ENCODE measurements around the gene CDK6. TPM values are rescaled to one million over a fixed set of nuclear protein-coding genes. Genes with fewer than 3 reads are reported as not detected.
A peak's percentile ranks its signal among the peaks of the same experiment; 100 is the strongest.

CDK6 gene
- total RNA-seq, 1 experiment from 2014 or later, result 38.7 TPM

DNA sequence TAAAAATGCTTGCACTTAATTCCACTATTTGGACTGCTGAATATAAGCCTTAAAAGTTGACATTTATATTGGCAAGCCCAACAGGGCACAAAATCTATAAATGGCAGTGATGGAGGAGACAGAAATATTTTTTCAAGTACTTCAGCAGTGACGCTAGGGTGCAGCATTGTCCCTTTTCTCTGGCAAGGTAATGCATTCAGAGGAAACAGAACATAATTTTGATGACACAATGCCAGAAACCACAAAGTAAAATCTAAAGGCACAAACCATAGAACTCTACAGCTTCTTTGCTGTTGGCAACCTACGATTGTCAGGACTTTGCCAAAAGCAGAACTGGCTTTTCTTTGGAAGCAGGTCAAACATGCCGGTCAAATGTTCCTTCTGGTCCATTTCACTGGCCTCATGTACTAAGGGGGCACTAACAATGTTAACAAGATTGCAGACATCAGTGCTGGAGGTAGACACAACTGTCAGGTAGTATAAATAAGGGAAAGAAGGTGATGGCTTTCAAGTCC lies 215.3 kb downstream of the CDK6 start:
- H3K9me3 ChIP-seq (ENCODE audit: low read length), result no peaks in the 10 kb centered on the region
- 0 out of 2 replicates have a peak, but pooled peaks cover 4% of the 10 kb centered on the region for H3K36me3 ChIP-seq (ENCODE audit: low read depth, low read length)
- H3F3A ChIP-seq (ENCODE audit: low read length, unreplicated experiment), result no peaks in the 10 kb centered on the region
- H2AFZ ChIP-seq (ENCODE audit: low read length), result no peak overlapping the region
- no peaks in the 10 kb centered on the region for H3K79me2 ChIP-seq (ENCODE audit: low read length)
- peak; percentile 87 for TF ChIP-seq CTCF (conservative IDR thresholded peaks at IDR 0.05; ENCODE audit: low read depth, low read length)
- TF ChIP-seq EZH2 (IDR thresholded peaks at IDR 0.05; ENCODE audit: low read length, unreplicated experiment), result no peak
- intact Hi-C loops (cut with micrococcal nuclease), result loop anchor here (1.0 kb wide), 6 partner anchors 12 to 434 kb away; no protein-coding TSS in a partner anchor
- no peaks in the 10 kb centered on the region for H3K9me2 ChIP-seq (replicated peaks; ENCODE audit: low read length)
- ChIA-PET POLR2A (ENCODE audit: unreplicated experiment) (no interaction called here), CTCF (interaction anchor here (0.5 to 1.5 kb wide), 3 partner anchors 13 to 568 kb away, joined by 3 to 10 read pairs (median 3); no protein-coding TSS in a partner anchor)
- no TSS peak for BruUV-seq (replicated peaks)
- H3K4me1 ChIP-seq (ENCODE audit: insufficient read depth, low read length), result peaks cover 25% of the 10 kb centered on the region
- H3K27me3 ChIP-seq (ENCODE audit: low read length), result no peaks in the 10 kb centered on the region
- no peak overlapping the region for H3K4me3 ChIP-seq (ENCODE audit: low read length)
- ATAC-seq (peak; percentile 91), DNase-seq (peak; percentile 88)
- no peaks in the 10 kb centered on the region for H4K20me1 ChIP-seq (ENCODE audit: low read length)
- peak overlapping the region; percentile 36 for H3K27ac ChIP-seq (ENCODE audit: low read length)
- peak overlapping the region; percentile 43; the same call in 1 of the 2 replicates for H3K4me2 ChIP-seq (ENCODE audit: low read length)
- no peak overlapping the region for H3K9ac ChIP-seq (ENCODE audit: low read length)

GRCh38 chr7:92615861-92616260 lies 220.5 kb downstream of the CDK6 start:
- ChIA-PET CTCF (no interaction called here), POLR2A (ENCODE audit: unreplicated experiment) (no interaction called here)
- Histone ChIP-seq H3K27me3 (ENCODE audit: low read length) (no peaks in the 10 kb centered on the region), H3K9me3 (ENCODE audit: low read length) (no peaks in the 10 kb centered on the region), H3K36me3 (ENCODE audit: low read depth, low read length) (peaks cover 8% of the 10 kb centered on the region), H2AFZ (ENCODE audit: low read length) (no peak overlapping the region), H3K4me2 (ENCODE audit: low read length) (no peak overlapping the region), H3K4me1 (ENCODE audit: insufficient read depth, low read length) (no peaks in the 10 kb centered on the region), H4K20me1 (ENCODE audit: low read length) (no peaks in the 10 kb centered on the region), H3K27ac (ENCODE audit: low read length) (no peak overlapping the region), H3K9ac (ENCODE audit: low read length) (no peak overlapping the region), H3F3A (ENCODE audit: low read length, unreplicated experiment) (no peaks in the 10 kb centered on the region), H3K79me2 (ENCODE audit: low read length) (no peaks in the 10 kb centered on the region), H3K4me3 (ENCODE audit: low read length) (no peak overlapping the region), H3K9me2 (replicated peaks; ENCODE audit: low read length) (no peaks in the 10 kb centered on the region)
- no peak for TF ChIP-seq EZH2phosphoT487 (IDR thresholded peaks at IDR 0.05; ENCODE audit: borderline replicate concordance, low read length)
- no peak for TF ChIP-seq CTCF (conservative IDR thresholded peaks at IDR 0.05; ENCODE audit: low read depth, low read length)
- TF ChIP-seq EZH2 (IDR thresholded peaks at IDR 0.05; ENCODE audit: low read length, unreplicated experiment), result no peak
- BruUV-seq (replicated peaks), result no TSS peak
- no peak for ATAC-seq
- intact Hi-C loops (cut with micrococcal nuclease), result no loop called here
- no peak for DNase-seq

GRCh38 chr7:92614660-92615174 lies 221.7 kb downstream of the CDK6 start:
- H3K36me3 ChIP-seq (ENCODE audit: low read depth, low read length), result peaks cover 8% of the 10 kb centered on the region
- no peaks in the 10 kb centered on the region for H3K27me3 ChIP-seq (ENCODE audit: low read length)
- H3K9ac ChIP-seq (ENCODE audit: low read length), result no peak overlapping the region
- no peaks in the 10 kb centered on the region for H3K4me1 ChIP-seq (ENCODE audit: insufficient read depth, low read length)
- TF ChIP-seq EZH2 (IDR thresholded peaks at IDR 0.05; ENCODE audit: low read length, unreplicated experiment) (no peak), EZH2phosphoT487 (IDR thresholded peaks at IDR 0.05; ENCODE audit: borderline replicate concordance, low read length) (no peak), CTCF (conservative IDR thresholded peaks at IDR 0.05; ENCODE audit: low read depth, low read length) (no peak)
- H3F3A ChIP-seq (ENCODE audit: low read length, unreplicated experiment), result no peaks in the 10 kb centered on the region
- DNase-seq, result no peak
- H2AFZ ChIP-seq (ENCODE audit: low read length), result no peak overlapping the region
- no peak overlapping the region for H3K4me2 ChIP-seq (ENCODE audit: low read length)
- H3K79me2 ChIP-seq (ENCODE audit: low read length), result no peaks in the 10 kb centered on the region
- intact Hi-C loops (cut with micrococcal nuclease), result no loop called here
- ChIA-PET POLR2A (ENCODE audit: unreplicated experiment) (interaction anchor here (0.6 kb wide), 1 partner anchor 13 kb away, joined by 3 read pairs; no protein-coding TSS in a partner anchor), CTCF (no interaction called here)
- no peak overlapping the region for H3K4me3 ChIP-seq (ENCODE audit: low read length)
- no peaks in the 10 kb centered on the region for H3K9me2 ChIP-seq (replicated peaks; ENCODE audit: low read length)
- no peak for ATAC-seq
- H3K27ac ChIP-seq (ENCODE audit: low read length), result no peak overlapping the region
- H3K9me3 ChIP-seq (ENCODE audit: low read length), result no peaks in the 10 kb centered on the region
- H4K20me1 ChIP-seq (ENCODE audit: low read length), result no peaks in the 10 kb centered on the region
- BruUV-seq (replicated peaks), result no TSS peak
